NCI-H1436 treated with DMSO at 0.1 percent for 48 hours (cell line): ENCODE results near the gene NTNG1.

Experiments
- DNase-seq: peaks from one replicate; lab custom pipeline; 2025; lab: John Stamatoyannopoulos, UW

Gene NTNG1

GRCh38 chr1:107263291-107263915 is 122.6 kb downstream of the NTNG1 start:
- no peak for DNase-seq

- DNase-seq = no peak
Observed at GRCh38 chr1:107264007-107264406, 123.2 kb downstream of the NTNG1 start.

- DNase-seq = no peak
Observed at GRCh38 chr1:107264561-107264960, 123.7 kb downstream of the NTNG1 start.

- DNase-seq = no peak
Observed at GRCh38 chr1:107267489-107267888, 126.7 kb downstream of the NTNG1 start.

- DNase-seq = no peak
Observed at GRCh38 chr1:107272321-107272720, 131.5 kb downstream of the NTNG1 start.

- DNase-seq = no peak
Observed at GRCh38 chr1:107273515-107273914, 132.7 kb downstream of the NTNG1 start.

- DNase-seq = no peak
Observed at GRCh38 chr1:107274227-107274626, 133.4 kb downstream of the NTNG1 start.

GRCh38 chr1:107276247-107276646 is 135.4 kb downstream of the NTNG1 start:
- no peak for DNase-seq

GRCh38 chr1:107277022-107277421 is 136.2 kb downstream of the NTNG1 start:
- no peak for DNase-seq

- DNase-seq = no peak
Observed at GRCh38 chr1:107286125-107286524, 145.3 kb downstream of the NTNG1 start.

- DNase-seq = no peak
Observed at GRCh38 chr1:107291987-107292386, 151.1 kb downstream of the NTNG1 start.

- no peak for DNase-seq
Observed at GRCh38 chr1:107293901-107294613, 153.2 kb downstream of the NTNG1 start.

- DNase-seq = no peak
Observed at GRCh38 chr1:107294686-107295085, 153.8 kb downstream of the NTNG1 start.

- no peak for DNase-seq
Observed at GRCh38 chr1:107297681-107298080, 156.8 kb downstream of the NTNG1 start.

- DNase-seq = no peak
Observed at GRCh38 chr1:107298526-107298925, 157.7 kb downstream of the NTNG1 start.

- no peak for DNase-seq
Observed at GRCh38 chr1:107299521-107299920, 158.7 kb downstream of the NTNG1 start.

- DNase-seq = no peak
Observed at GRCh38 chr1:107309962-107310361, 169.1 kb downstream of the NTNG1 start.

GRCh38 chr1:107315652-107316051 is 174.8 kb downstream of the NTNG1 start:
- no peak for DNase-seq

GRCh38 chr1:107318932-107319331 is 178.1 kb downstream of the NTNG1 start:
- no peak for DNase-seq

- DNase-seq = no peak
Observed at GRCh38 chr1:107323784-107324183, 182.9 kb downstream of the NTNG1 start.

GRCh38 chr1:107326824-107327445 is 186.1 kb downstream of the NTNG1 start:
- DNase-seq = no peak

GRCh38 chr1:107327446-107327845 is 186.6 kb downstream of the NTNG1 start:
- DNase-seq = no peak

- DNase-seq = no peak
Observed at GRCh38 chr1:107328087-107328486, 187.2 kb downstream of the NTNG1 start.
